Right lobe of liver (tissue), 6 donors: ENCODE measurements around the gene DYNC1I1. TPM values are rescaled to one million over a fixed set of nuclear protein-coding genes. Genes with fewer than 3 reads are reported as not detected.

ENCODE experiments used
- ATAC-seq, 4 donors: fragments of 200-7000 bp; cut with Tn5 transposase; one replicate each; pipeline ENCODE4 v1.9.1; 2020; ENCODE audit warnings: mild to moderate bottlenecking in 4 of 4, moderate library complexity in 4 of 4
- DNase-seq, 3 donors: peaks; one replicate each; pipeline ENCODE4 v3.0.0-alpha.2; 2020
- H3K27ac ChIP-seq, 3 donors: fragments of 200-600 bp; one replicate each; pipeline ENCODE4 v1.8.0; 2022
- H3K27me3 ChIP-seq, 2 donors: fragments of 200-600 bp; one replicate each; pipeline ENCODE4 v1.8.0; 2022
- H3K36me3 ChIP-seq, 4 donors: fragments of 200-600 bp; sonication (generic) in 1 of 4; one replicate each; pipeline versions ENCODE4 v1.5.1 to v1.8.0; 2017 to 2022; ENCODE audit warnings: control low read depth in 1 of 4
- H3K4me1 ChIP-seq, 4 donors: fragments of 200-600 bp; sonication (generic) in 1 of 4; one replicate each; pipeline versions ENCODE4 v1.5.1 to v1.8.0; 2017 to 2022; ENCODE audit warnings: control low read depth in 1 of 4
- H3K4me3 ChIP-seq, 3 donors: fragments of 200-600 bp; one replicate each; pipeline ENCODE4 v1.8.0; 2022
- H3K9me3 ChIP-seq, 4 donors: fragments of 200-600 bp; sonication (generic) in 1 of 4; one replicate each; pipeline versions ENCODE4 v1.5.1 to v1.8.0; 2017 to 2022; ENCODE audit warnings: control low read depth in 1 of 4
- POLR2A ChIP-seq: fragments of 450-650 bp; IDR thresholded peaks from one replicate; pipeline ENCODE4 v1.6.1; 2017; ENCODE audit warnings: antibody characterized with exemption, mild to moderate bottlenecking
- WGBS: methylation state at CpG from one replicate; pipeline ENCODE4 v1.1.6; 2018; ENCODE audit warnings: low coverage, low lambda C conversion rate; ENCODE audit not compliant: insufficient coverage; ENCODE audit errors: missing lambda C conversion rate; 5-methylcytosine and 5-hydroxymethylcytosine counted together
- intact Hi-C, 2 donors: fragments of 100-400 bp; cut with DNase I; formaldehyde crosslinking; loops; one replicate each; pipeline versions ENCODE4 v1.11.2 to v1.14.1; 2022
- total RNA-seq, 6 experiments: library from RNA; depleted of rRNA in 2 of 6; stranded (reverse); fragments of >200 nt in 2 of 6; fragmentation: NEBNext Ultra II Directional in 3 of 6; extraction: Animal tissue kit (Norgen Biotek cat#: 25700) in 3 of 6; gene quantifications; one replicate each; pipeline versions ENCODE4 v1.1.0 to v1.2.4, GENCODE V29; 2016 to 2023
- TF ChIP-seq, protein P1 (sequence below), 4 donors: fragments of 200-600 bp in 3 of 4; fragments of 450-650 bp in 1 of 4; IDR thresholded peaks; one replicate each; pipeline versions ENCODE4 v1.5.1 to v1.8.0; 2016 to 2022; ENCODE audit warnings: antibody characterized with exemption in 4 of 4, mild to moderate bottlenecking in 2 of 4
- donor health status: DM: no; HTN: yes; CAD: no.
- donor health status: DM: no; HTN: no; CAD: no.
- donor health status: DM: no; HTN: no; CAD: no.
- donor health status: DM: no; HTN: yes; CAD: no.
- donor health status: DM: no; HTN: yes; CAD: no.

Gene DYNC1I1
- total RNA-seq, 6 experiments from 2014 or later = 0.09 to 1.1 (median 0.62) TPM

- Histone ChIP-seq H3K27me3 (no peaks in the 10 kb centered on the region), H3K4me3 (peak overlapping the region; percentile 44 to 61 (median 55)), H3K27ac (no peak overlapping the region), H3K36me3 (no peaks in the 10 kb centered on the region), H3K4me1 (peaks cover 0 to 3% (median 2%) of the 10 kb centered on the region in 4 donors), H3K9me3 (no peaks in the 10 kb centered on the region)
- TF ChIP-seq, protein P1, sequence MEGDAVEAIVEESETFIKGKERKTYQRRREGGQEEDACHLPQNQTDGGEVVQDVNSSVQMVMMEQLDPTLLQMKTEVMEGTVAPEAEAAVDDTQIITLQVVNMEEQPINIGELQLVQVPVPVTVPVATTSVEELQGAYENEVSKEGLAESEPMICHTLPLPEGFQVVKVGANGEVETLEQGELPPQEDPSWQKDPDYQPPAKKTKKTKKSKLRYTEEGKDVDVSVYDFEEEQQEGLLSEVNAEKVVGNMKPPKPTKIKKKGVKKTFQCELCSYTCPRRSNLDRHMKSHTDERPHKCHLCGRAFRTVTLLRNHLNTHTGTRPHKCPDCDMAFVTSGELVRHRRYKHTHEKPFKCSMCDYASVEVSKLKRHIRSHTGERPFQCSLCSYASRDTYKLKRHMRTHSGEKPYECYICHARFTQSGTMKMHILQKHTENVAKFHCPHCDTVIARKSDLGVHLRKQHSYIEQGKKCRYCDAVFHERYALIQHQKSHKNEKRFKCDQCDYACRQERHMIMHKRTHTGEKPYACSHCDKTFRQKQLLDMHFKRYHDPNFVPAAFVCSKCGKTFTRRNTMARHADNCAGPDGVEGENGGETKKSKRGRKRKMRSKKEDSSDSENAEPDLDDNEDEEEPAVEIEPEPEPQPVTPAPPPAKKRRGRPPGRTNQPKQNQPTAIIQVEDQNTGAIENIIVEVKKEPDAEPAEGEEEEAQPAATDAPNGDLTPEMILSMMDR (IDR thresholded peaks at IDR 0.05) = no peak
- TF ChIP-seq POLR2A = no peak
- no peak for DNase-seq
- intact Hi-C loops = loop anchor here in 1 of 2 donors (10.0 kb wide), 1 partner anchor 948 kb away; the partner anchor contains the start of gene DLX5
- ATAC-seq = peak in 1 of 4 donors; percentile 17
- WGBS = 6% methylated on average over 10 of the region's 10 CpGs
Observed at GRCh38 chr7:96076350-96076707, 304.0 kb downstream of the DYNC1I1 start.

GRCh38 chr7:96080027-96080426 lies 307.7 kb downstream of the DYNC1I1 start:
- H3K27me3 ChIP-seq = no peaks in the 10 kb centered on the region
- peaks cover 0 to 3% (median 2%) of the 10 kb centered on the region in 4 donors for H3K4me1 ChIP-seq
- no peak for ATAC-seq
- WGBS = 93% methylated on average over 6 of the region's 6 CpGs
- no peaks in the 10 kb centered on the region for H3K36me3 ChIP-seq
- no peak overlapping the region for H3K27ac ChIP-seq
- intact Hi-C loops = no loop called here
- TF ChIP-seq POLR2A = no peak
- TF ChIP-seq, protein P1 (IDR thresholded peaks at IDR 0.05) = no peak
- H3K9me3 ChIP-seq = no peaks in the 10 kb centered on the region
- no peak for DNase-seq
- H3K4me3 ChIP-seq = no peak overlapping the region

DNA sequence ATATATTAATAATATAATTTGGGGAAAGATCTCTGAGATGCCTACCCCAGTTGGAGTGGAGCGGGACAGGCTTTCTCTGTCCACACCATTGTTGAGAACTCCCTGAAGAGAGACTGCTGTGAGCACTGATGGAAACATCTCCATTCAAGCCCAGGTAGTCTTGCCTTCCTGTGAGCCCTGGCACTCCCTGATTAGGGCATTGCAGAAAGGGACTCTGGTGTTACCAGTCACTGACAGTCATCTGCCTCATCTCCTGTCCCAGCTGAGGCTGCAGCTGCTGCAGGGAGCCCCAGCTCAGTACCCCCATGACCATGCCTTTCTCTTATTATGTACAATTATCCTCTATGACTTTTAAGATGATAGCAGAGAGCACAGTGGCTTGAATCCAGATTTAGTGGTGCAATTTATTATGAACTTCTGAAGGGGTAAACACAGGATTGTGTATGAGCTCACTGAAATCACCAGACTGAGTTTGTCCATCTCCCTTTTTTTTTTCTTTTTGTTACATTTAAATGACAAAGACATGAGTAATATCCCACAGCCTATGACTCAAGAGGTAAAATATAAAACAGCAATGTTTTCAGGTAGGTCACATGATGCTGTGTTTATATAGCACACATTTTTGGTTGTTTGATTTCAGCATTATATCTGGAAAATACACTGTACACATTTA lies 312.7 kb downstream of the DYNC1I1 start:
- DNase-seq = no peak
- H3K4me3 ChIP-seq = no peak overlapping the region
- no peaks in the 10 kb centered on the region for H3K4me1 ChIP-seq
- H3K27ac ChIP-seq = no peak overlapping the region
- intact Hi-C loops = no loop called here
- H3K9me3 ChIP-seq = no peaks in the 10 kb centered on the region
- 100% methylated on average over 1 of the region's 1 CpG for WGBS
- H3K36me3 ChIP-seq = no peaks in the 10 kb centered on the region
- TF ChIP-seq, protein P1 (IDR thresholded peaks at IDR 0.05) = no peak
- TF ChIP-seq POLR2A = no peak
- H3K27me3 ChIP-seq = no peaks in the 10 kb centered on the region
- ATAC-seq = peak in 1 of 4 donors; percentile 19

DNA sequence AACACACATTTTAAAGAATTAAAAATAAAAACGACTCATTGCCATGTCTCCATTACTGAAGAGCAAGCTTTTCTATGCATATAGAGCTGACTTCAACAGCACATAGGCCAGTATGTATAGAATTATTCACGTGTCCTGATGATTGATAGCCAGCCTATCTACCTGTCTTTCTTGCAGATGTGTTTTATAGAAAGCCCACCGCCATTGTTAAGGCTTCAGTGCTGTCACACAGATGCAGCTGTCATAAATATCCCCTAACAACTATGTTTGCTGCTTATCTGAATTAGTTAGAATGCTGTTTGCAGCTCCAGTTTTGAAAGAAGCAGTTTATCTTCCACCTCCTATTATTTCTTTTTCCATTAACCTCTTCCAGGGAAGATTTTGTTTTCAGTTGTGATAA lies 313.6 kb downstream of the DYNC1I1 start:
- Histone ChIP-seq H3K36me3 (no peaks in the 10 kb centered on the region), H3K4me3 (no peak overlapping the region), H3K27me3 (no peaks in the 10 kb centered on the region), H3K9me3 (no peaks in the 10 kb centered on the region), H3K4me1 (no peaks in the 10 kb centered on the region), H3K27ac (no peak overlapping the region)
- 57% methylated on average over 3 of the region's 3 CpGs for WGBS
- intact Hi-C loops = no loop called here
- TF ChIP-seq, protein P1 (IDR thresholded peaks at IDR 0.05) = no peak
- TF ChIP-seq POLR2A = no peak
- no peak for DNase-seq
- no peak for ATAC-seq
